ENCODE results near the gene PLS3.

DNA sequence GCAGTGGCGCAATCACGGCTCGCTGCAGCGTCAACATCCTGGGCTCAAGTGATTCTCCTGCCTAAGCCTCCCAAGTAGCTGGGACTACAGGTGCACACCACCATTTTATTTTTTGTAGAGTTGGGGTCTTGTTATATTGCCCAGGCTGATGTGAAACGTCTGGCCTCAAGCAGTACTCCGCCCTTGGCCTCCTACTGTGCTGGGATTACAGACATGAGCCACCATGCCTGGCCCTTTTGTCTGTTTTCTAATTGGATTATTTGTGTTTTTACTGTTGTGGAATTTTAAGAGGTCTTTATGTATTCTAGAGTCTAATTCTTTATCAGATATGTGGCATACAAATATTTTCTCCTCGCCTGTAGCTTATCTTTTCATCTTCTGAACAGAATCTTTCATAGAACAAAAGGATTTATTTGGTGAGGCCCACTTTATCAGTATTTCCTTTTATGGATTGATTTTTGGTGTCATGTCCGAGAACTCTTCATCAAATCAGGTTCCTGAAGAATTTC, 18.9 kb downstream of the PLS3 start:
- TF ChIP-seq POLR2A (IDR thresholded peaks at IDR 0.05; ENCODE audit: low read length) (no peak), GATA1 (IDR thresholded peaks at IDR 0.05; ENCODE audit: low read depth, low read length) (no peak)

All from erythroblast (primary cell).